Neutrophil (primary cell): ENCODE results near the gene OR2T35.
"Not testable (repeated sequence)": the region's sequence is repeated elsewhere in the genome, so short reads cannot be mapped to it uniquely, and the experiment has no call there.

ENCODE experiments used
- H3K27ac ChIP-seq: fragments of 200-600 bp; sonication (generic); 2 replicates; pipeline ENCODE4 v1.5.1; 2016; ENCODE audit warnings: mild to moderate bottlenecking, moderate library complexity
- H3K27me3 ChIP-seq: fragments of 200-600 bp; sonication (generic); 2 replicates; pipeline ENCODE4 v1.6.0; 2016; ENCODE audit warnings: mild to moderate bottlenecking
- H3K36me3 ChIP-seq: fragments of 200-600 bp; sonication (generic); 2 replicates; pipeline ENCODE4 v1.5.1; 2017
- H3K4me1 ChIP-seq, 2 experiments: fragments of 200-600 bp in 1 of 2; sonication (generic) in 1 of 2; 1 replicate in 1 of 2; 2 replicates in 1 of 2; pipeline versions ENCODE4 v1.5.1 to v1.6.1; 2013 to 2016; ENCODE audit warnings: low read depth in 1 of 2, low read length in 1 of 2, mild to moderate bottlenecking in 1 of 2, moderate library complexity in 1 of 2; ENCODE audit not compliant: control insufficient read depth in 1 of 2, insufficient read depth in 1 of 2
- H3K4me3 ChIP-seq, 2 experiments: fragments of 200-600 bp in 1 of 2; sonication (generic) in 1 of 2; 1 replicate in 1 of 2; 2 replicates in 1 of 2; pipeline ENCODE4 v1.5.1; 2013 to 2016; ENCODE audit warnings: low read depth in 1 of 2, low read length in 1 of 2, mild to moderate bottlenecking in 1 of 2, moderate library complexity in 1 of 2
- H3K9me3 ChIP-seq: fragments of 200-600 bp; sonication (generic); 2 replicates; pipeline ENCODE4 v1.5.1; 2016
- TF ChIP-seq, protein P1 (sequence below): fragments of 200-600 bp; sonication (generic); IDR thresholded peaks from 2 replicates; pipeline ENCODE4 v1.5.1; 2016; ENCODE audit warnings: antibody characterized with exemption

Gene OR2T35, protein sequence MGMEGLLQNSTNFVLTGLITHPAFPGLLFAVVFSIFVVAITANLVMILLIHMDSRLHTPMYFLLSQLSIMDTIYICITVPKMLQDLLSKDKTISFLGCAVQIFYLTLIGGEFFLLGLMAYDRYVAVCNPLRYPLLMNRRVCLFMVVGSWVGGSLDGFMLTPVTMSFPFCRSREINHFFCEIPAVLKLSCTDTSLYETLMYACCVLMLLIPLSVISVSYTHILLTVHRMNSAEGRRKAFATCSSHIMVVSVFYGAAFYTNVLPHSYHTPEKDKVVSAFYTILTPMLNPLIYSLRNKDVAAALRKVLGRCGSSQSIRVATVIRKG

DNA sequence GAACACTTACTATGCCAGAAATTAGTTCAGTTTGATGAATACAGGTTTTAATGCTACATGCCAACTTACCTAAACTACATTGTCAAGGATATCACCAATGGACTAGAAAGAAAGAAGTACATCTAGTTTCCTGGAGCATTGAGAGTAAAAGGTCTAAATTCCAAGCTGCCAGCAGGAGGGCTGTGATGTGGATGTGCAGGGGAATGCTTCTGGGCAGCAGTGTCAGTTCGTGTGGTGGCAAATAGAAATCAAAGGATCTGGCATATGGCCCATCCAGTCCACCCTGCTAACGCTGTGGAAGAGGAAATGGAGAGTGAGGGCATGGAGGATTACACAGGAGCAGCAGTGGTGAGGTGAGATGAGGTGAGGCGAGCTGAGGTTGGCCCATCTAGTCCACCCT lies at the start of gene OR2T35:
Gene OR2T35, minus strand, starts transcription at position 101 of the 400 bp plus-strand sequence. CDS start 6,020 bp downstream, outside the sequence.
- H3K36me3 ChIP-seq, H3K4me3 ChIP-seq, H3K27ac ChIP-seq, H3K9me3 ChIP-seq, H3K27me3 ChIP-seq, H3K4me1 ChIP-seq: not testable (repeated sequence)

DNA sequence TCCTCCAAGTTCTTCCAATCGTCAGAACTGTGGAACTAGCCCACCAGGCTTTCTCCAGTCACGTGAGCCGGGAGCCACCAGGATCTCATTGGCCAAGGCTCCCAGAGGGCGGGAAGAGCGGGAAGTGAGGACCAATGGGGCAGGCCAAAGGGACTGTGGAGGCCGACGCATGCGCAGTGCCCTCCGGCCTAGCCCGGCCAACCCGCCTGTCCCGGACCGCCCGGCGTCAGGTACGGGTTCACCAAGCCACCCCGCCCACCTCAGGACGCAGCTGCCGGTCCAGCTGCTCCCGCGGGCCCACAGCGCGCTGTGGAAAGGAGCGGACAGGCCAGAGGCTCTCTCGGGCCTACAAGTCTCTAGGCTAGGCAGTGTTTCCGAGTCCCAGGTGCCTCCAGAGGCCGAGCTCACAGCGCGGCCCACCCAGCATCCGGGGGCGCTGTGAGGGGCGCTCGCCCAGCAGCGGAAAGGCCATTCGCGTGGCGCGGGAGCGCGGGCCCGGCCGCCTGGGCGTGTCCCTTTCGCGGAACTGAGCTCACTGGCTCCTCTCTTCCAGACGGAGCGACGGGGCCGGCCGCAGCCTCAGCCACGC lies 46.6 kb upstream of the OR2T35 start:
- no peaks in the 10 kb centered on the region for H3K4me1 ChIP-seq
- H3K9me3 ChIP-seq: no peaks in the 10 kb centered on the region
- no peak overlapping the region for H3K4me3 ChIP-seq
- no peak overlapping the region for H3K27ac ChIP-seq
- peaks cover 4% of the 10 kb centered on the region for H3K27me3 ChIP-seq
- TF ChIP-seq, protein P1, sequence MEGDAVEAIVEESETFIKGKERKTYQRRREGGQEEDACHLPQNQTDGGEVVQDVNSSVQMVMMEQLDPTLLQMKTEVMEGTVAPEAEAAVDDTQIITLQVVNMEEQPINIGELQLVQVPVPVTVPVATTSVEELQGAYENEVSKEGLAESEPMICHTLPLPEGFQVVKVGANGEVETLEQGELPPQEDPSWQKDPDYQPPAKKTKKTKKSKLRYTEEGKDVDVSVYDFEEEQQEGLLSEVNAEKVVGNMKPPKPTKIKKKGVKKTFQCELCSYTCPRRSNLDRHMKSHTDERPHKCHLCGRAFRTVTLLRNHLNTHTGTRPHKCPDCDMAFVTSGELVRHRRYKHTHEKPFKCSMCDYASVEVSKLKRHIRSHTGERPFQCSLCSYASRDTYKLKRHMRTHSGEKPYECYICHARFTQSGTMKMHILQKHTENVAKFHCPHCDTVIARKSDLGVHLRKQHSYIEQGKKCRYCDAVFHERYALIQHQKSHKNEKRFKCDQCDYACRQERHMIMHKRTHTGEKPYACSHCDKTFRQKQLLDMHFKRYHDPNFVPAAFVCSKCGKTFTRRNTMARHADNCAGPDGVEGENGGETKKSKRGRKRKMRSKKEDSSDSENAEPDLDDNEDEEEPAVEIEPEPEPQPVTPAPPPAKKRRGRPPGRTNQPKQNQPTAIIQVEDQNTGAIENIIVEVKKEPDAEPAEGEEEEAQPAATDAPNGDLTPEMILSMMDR: no peak
- no peaks in the 10 kb centered on the region for H3K36me3 ChIP-seq

DNA sequence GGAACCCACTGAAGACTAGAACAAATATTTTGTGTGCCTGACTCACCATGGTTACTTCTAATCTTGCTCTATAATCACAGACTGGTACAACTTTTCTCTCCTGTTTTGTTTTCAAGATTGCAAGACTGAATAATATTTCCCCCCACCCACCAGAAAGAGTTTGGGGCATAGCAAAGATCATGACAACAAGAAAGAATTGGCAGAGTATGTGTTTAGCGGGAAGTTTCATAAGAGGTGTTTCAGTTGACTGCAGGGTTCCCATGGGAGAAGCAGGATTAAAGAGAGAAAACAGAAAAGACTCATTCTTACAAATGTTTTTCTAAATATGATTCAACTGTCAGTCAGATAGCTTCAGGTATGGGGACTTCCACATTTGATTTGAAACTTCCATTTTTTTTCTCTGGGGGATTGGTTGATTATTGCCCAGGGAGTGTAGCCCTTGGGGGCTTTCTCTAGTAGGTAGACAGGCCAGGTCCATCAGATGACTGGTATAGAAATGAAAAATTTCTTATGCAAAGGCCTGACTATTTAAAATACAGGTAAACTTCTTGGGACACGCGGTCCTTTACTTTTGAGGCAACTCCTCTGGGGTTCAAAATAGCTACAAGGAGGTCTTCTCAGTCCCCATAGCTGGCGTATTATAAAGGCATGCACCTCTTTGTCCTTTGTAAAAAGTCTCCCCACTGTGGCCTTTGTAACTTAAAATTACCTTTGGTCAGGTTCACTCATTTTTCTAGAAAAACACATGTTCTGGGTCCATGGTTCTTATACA lies 43.6 kb upstream of the OR2T35 start:
- no peaks in the 10 kb centered on the region for H3K9me3 ChIP-seq
- no peaks in the 10 kb centered on the region for H3K4me1 ChIP-seq
- TF ChIP-seq, protein P1: no peak
- H3K27me3 ChIP-seq: peaks cover 6% of the 10 kb centered on the region
- no peaks in the 10 kb centered on the region for H3K36me3 ChIP-seq
- no peak overlapping the region for H3K27ac ChIP-seq
- H3K4me3 ChIP-seq: no peak overlapping the region

DNA sequence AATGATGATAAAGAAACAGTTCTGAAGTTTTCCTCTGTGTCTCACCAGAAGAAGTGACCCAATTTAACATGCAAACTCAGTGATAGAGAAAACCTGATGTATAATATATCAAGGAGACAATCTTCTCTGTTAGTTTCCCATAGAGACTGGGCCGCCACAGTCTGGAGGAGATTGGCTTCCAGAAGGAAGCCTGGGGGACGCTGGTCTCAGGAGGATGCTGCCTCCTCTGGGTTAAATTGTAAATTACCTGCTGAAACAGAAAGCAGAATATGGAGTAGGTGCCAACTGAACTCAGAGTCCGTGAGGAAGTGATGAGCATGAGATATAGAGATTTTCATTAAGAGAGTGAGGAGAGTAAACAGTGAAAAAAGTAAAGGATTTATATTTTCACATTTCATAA lies 41.7 kb upstream of the OR2T35 start:
- no peaks in the 10 kb centered on the region for H3K4me1 ChIP-seq
- H3K27ac ChIP-seq: no peak overlapping the region
- H3K27me3 ChIP-seq: peaks cover 7% of the 10 kb centered on the region
- no peaks in the 10 kb centered on the region for H3K9me3 ChIP-seq
- H3K4me3 ChIP-seq: no peak overlapping the region
- no peaks in the 10 kb centered on the region for H3K36me3 ChIP-seq
- TF ChIP-seq, protein P1: no peak

DNA sequence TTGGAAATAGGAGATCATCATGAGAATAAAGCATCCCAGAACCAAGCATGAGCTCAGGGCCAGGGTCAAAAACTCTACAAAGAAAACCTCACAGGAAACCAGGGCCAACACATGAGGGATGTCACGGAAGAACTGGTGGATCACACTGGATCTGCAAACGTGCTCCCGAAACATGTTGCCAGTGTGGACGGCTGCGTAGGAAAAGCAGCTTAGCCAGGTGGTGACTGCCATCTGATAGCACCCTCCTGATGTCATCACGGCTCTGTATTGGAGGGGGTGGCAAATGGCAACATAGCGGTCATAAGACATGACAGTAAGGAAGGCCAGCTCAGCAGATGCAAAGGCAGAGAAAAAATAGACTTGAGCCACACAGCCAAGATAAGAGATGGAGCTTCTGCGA lies 36.6 kb upstream of the OR2T35 start:
- peaks cover 11% of the 10 kb centered on the region for H3K27me3 ChIP-seq
- H3K27ac ChIP-seq: no peak overlapping the region
- TF ChIP-seq, protein P1: no peak
- H3K4me3 ChIP-seq: no peak overlapping the region
- H3K9me3 ChIP-seq: no peaks in the 10 kb centered on the region
- no peaks in the 10 kb centered on the region for H3K4me1 ChIP-seq
- H3K36me3 ChIP-seq: no peaks in the 10 kb centered on the region

DNA sequence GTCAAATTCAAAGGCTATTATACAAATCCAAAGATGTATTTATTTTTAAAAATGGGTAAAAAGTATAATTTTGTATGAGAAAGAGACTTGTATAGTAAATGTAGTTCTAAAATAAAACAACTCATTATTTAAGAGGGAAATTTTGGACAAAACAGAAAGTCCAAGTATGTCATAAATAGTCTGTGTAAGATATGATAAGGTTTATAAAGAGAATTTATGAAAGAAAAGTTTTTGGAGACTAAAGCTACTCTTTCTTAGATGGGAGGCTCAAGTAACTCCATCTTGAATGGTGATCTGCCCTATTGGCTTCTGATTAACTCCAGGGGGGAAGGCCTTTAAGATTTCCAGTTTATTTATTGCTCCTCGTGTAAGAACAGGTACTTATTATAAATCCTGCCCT lies 24.9 kb upstream of the OR2T35 start:
- Histone ChIP-seq H3K36me3 (no peaks in the 10 kb centered on the region), H3K27me3 (no peaks in the 10 kb centered on the region), H3K9me3 (peaks cover 22% of the 10 kb centered on the region), H3K4me3 (no peak overlapping the region), H3K27ac (no peak overlapping the region), H3K4me1 (no peaks in the 10 kb centered on the region)
- TF ChIP-seq, protein P1: no peak

DNA sequence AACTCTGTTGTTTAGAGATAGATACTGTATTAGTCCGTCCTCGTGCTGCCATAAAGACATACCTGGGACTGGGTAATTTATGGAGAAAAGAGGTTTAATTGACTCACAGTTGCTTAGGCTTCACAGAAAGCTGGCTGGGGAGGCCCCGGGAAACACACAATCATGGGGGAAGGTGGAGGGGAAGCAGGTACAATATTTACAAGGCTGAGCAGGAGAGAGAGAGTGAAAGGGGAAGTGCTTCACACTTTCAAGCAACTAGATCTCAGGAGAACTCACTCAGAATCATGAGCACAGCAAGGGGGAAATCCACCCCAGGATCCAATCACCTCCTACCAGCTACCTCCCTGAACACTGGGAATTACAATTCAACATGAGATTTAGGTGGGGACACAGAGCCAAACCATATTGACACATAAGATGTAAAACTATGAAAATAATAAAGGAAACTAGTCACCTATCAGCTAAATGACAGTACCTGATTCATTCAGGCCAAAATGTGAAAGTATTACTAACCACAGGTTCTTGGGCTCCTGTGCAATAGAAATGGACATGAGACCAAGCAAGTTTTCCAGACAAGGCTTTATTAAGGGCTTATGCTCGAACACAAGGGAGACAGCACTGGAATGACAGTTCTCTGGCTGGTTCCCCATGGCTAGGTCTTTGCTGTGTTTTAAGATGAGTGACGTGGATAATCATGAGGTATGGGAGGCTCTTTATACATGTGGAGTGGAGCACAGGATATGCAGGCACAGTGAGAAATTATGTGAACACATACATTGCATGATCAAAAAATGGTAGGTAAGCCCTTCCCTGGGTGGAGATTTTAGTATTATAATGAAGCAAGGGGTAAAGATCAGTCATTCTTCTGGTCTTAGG lies 18.6 kb upstream of the OR2T35 start:
- H3K27me3 ChIP-seq, H3K9me3 ChIP-seq, H3K36me3 ChIP-seq, H3K4me1 ChIP-seq, H3K27ac ChIP-seq, H3K4me3 ChIP-seq: not testable (repeated sequence)

DNA sequence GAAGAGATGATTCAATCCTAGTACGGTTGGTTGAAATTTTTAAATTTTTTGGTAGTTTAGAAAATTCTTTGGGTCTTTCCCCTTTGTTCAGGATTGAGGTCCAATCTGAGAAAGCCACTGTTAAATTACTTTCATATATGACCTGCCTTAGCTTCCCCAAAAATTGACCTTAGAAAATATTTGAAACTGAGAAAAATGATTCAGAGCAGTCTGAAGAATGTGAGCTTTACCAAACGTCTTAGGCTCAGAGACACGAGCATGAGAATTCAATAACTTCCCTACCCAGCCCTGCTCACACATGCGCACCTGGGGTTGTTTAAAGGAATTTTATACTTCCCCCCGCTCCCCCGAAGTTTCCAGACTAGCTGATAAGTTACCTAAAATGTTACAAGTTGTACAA lies 11.7 kb upstream of the OR2T35 start:
- H3K9me3 ChIP-seq, H3K4me3 ChIP-seq, H3K36me3 ChIP-seq, H3K27me3 ChIP-seq, H3K4me1 ChIP-seq, H3K27ac ChIP-seq: not testable (repeated sequence)
